Renal pelvis (tissue), 12 donors: Measurements from ENCODE around the gene LEUTX. TPM values are rescaled to one million over a fixed set of nuclear protein-coding genes. Genes with fewer than 3 reads are reported as not detected.
"Not testable (repeated sequence)": the region's sequence is repeated elsewhere in the genome, so short reads cannot be mapped to it uniquely, and the experiment has no call there.

Experiments used
- DNase-seq: peaks from one replicate; pipeline ENCODE4 v3.0.0-alpha.2; 2013
- long read RNA-seq, 16 experiments: transcript quantifications; one replicate each; lab custom pipeline, GENCODE V29; 2026
- polyA plus RNA-seq, 3 donors: library from polyadenylated mRNA; unstranded; fragments of 120-200 nt; gene quantifications; one replicate each; pipeline ENCODE4 v1.2.1, GENCODE V29; 2013; ENCODE audit not compliant: insufficient read length in 3 of 3

The LEUTX gene
- polyA plus RNA-seq = not detected
- long read RNA-seq, donor 1 = 0 reads
- long read RNA-seq, donor 2 = 0 reads
- long read RNA-seq, donor 3 = 0 reads
- long read RNA-seq, donor 4 = 0 reads
- long read RNA-seq, donor 5 = 0 reads
- long read RNA-seq, donor 6 = 0 reads
- long read RNA-seq, donor 7 = 0 reads
- long read RNA-seq, donor 8 = 0 reads
- long read RNA-seq, donor 9 = 0 reads
- long read RNA-seq, donor 10 = 0 reads
- long read RNA-seq, donor 11 = 0 reads
- long read RNA-seq, donor 12 = 0 reads
- long read RNA-seq, donor 13 = 0 reads
- long read RNA-seq, donor 14 = 0 reads
- long read RNA-seq, donor 15 = 0 reads
- long read RNA-seq, donor 16 = 0 reads

- no peak for DNase-seq
Observed at GRCh38 chr19:39778763-39779162, at the start of gene LEUTX. Gene LEUTX (plus strand): TSS chr19:39778854. CDS start chr19:39778921, 67 bp downstream.

GRCh38 chr19:39729594-39729993 is 49.1 kb upstream of the LEUTX start:
- no peak for DNase-seq

GRCh38 chr19:39731685-39732084 is 47.0 kb upstream of the LEUTX start:
- DNase-seq = no peak

GRCh38 chr19:39733841-39734240 is 44.8 kb upstream of the LEUTX start:
- no peak for DNase-seq

- DNase-seq = no peak
Observed at GRCh38 chr19:39735688-39736087, 43.0 kb upstream of the LEUTX start.

GRCh38 chr19:39736088-39736487 is 42.6 kb upstream of the LEUTX start:
- no peak for DNase-seq

- DNase-seq = no peak
Observed at GRCh38 chr19:39737351-39737750, 41.3 kb upstream of the LEUTX start.

GRCh38 chr19:39737891-39738290 is 40.8 kb upstream of the LEUTX start, which contains the start of gene CLC:
Gene CLC (minus strand): TSS chr19:39738029. CDS start chr19:39737952, 77 bp downstream.
- no peak for DNase-seq

GRCh38 chr19:39738814-39739213 is 39.8 kb upstream of the LEUTX start:
- DNase-seq = no peak

- DNase-seq = no peak
Observed at GRCh38 chr19:39740395-39740794, 38.3 kb upstream of the LEUTX start.

- DNase-seq = no peak
Observed at GRCh38 chr19:39745643-39746042, 33.0 kb upstream of the LEUTX start.

GRCh38 chr19:39746836-39747529 is 31.7 kb upstream of the LEUTX start:
- no peak for DNase-seq

- no peak for DNase-seq
Observed at GRCh38 chr19:39749981-39750380, 28.7 kb upstream of the LEUTX start.

GRCh38 chr19:39752390-39752789 is 26.3 kb upstream of the LEUTX start:
- no peak for DNase-seq

- DNase-seq = no peak
Observed at GRCh38 chr19:39752795-39753194, 25.9 kb upstream of the LEUTX start.

GRCh38 chr19:39754544-39754943 is 24.1 kb upstream of the LEUTX start:
- DNase-seq = no peak

- no peak for DNase-seq
Observed at GRCh38 chr19:39754971-39755370, 23.7 kb upstream of the LEUTX start.

GRCh38 chr19:39759457-39760184 is 19.0 kb upstream of the LEUTX start:
- no peak for DNase-seq

GRCh38 chr19:39761851-39762250 is 16.8 kb upstream of the LEUTX start:
- DNase-seq = not testable (repeated sequence)

GRCh38 chr19:39765091-39766076 is 13.3 kb upstream of the LEUTX start:
- no peak for DNase-seq

- no peak for DNase-seq
Observed at GRCh38 chr19:39768334-39768733, 10.3 kb upstream of the LEUTX start.
